ENCODE measurements around the gene PDGFC.

PDGFC gene, protein sequence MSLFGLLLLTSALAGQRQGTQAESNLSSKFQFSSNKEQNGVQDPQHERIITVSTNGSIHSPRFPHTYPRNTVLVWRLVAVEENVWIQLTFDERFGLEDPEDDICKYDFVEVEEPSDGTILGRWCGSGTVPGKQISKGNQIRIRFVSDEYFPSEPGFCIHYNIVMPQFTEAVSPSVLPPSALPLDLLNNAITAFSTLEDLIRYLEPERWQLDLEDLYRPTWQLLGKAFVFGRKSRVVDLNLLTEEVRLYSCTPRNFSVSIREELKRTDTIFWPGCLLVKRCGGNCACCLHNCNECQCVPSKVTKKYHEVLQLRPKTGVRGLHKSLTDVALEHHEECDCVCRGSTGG

DNA sequence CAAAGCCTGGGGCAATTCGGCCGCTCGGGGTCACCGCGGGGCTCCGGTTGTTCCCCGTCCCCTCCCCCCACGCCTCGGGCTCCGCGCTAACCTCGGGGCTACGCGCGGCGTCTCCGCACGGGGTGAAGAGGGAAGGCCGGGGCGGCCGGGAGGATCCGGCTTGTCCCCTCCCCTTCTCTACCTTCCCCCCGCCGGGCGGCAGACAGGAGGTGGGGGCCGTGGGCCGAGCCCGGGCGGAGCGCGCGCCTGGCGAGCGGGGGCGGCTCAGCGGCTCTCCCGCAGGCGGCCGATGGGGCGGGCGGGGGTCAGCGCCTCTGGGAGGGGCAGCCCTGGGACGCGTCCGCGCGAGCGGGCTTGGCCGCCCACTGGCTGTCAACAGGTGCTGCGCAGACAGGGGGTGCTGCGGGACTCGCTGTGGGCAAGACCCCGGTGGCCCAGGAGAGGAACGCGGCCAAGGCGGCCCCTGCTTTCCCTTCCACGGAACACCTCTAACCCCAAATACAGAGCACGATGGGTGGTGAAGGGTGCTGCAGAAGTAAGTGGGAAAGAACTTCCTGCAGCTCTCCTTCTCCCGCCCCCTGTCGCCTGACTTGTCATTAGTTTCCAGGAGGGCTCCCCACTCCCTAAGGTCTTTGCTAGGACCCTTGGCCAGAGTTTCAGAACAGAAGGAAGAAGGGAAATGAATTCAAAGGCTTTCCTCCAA lies at the start of gene PDGFC:
Gene PDGFC, minus strand, starts transcription at position 124 of the 703 bp plus-strand sequence. CDS start 896 bp downstream, outside the sequence.
- DNase-seq, result peak; percentile 83

DNA sequence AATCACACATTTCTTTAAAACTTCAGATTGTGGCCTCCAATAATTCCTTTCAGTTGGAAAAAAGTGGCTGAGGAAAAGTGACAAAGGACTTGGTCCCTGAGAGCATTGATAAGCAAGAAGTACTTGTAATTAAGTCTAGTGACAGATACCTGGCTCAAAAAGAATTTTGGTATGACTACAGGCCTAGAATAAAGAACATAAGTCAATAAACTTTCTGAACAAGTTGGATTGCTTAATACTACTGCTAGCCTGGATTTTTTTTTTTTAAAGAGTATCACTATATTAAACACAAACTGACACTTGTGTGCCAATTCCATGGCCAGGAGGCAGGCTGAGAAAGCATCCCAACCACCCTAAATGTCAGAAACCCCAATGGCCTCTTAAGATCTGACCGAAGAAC lies 49.3 kb upstream of the PDGFC start:
- no peak for DNase-seq

DNA sequence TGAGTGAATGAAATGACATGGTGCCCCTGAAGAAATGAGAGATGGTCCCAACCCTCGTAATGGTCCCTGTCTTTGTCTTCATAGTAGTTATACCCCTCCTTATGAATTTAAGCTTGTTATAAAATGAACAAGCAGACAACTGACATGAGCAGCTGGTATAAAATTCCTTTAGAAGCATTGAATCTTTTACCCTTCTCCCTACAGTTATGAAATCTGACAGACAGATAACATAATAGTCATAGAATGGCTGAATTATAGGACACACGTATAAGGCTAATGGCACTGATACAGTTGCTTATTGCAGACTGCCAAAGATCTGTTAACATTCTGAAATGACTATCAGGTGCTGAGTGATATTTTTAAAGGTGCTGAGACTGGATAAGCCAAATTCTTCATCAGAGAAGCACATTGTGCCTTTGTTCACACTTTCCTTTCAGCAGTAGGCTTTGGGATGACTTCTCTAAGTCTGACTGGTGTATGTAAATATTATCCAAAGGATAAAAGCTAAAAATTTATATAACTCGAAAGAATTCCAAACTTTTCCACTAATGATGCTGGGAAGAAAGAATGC lies 47.4 kb upstream of the PDGFC start:
- DNase-seq, result no peak

DNA sequence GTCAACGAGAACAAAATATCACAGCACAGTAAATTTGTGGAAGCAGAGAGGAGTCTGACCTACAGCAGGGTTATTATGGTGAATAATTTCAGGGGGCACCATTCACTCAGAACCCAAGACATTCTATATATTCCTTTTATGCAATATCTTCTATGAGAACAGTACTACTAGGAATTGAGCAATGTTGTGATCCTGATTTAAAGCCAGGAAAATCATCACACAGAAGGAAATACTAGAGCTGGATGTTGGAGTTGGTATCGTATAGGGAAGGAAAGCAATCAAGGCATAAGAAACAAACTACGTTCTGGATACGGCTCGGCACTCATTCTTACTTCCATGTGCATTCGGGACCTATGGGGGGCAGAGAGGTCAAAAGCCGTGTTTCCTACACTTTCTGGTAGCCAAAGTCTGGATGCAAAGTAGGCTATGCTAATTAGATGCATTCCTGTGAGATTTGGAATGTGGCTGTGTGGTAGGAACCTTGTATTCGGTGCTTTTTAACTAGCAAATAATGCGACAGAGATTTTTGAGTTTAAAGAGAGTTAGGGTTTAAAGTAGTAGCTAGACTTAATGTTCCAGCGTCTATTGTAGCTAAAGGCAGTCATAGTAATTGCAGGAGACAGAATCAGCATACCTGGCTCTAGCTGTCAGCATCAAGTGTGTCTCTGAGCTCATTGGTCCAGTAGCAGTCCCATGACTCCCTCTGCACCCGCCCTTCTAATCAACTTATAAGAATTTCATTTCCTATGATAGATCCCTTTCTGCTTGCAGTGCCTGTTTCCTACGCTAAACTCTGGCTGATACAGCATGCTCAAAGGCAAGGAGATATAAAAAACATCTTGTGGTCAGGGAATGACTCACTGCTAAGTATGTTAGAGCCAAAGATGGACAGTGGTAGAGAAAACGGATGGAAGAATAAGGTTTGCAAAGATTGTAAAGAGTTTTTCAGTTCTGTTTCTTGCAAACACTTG lies 43.3 kb upstream of the PDGFC start:
- DNase-seq, result no peak

DNA sequence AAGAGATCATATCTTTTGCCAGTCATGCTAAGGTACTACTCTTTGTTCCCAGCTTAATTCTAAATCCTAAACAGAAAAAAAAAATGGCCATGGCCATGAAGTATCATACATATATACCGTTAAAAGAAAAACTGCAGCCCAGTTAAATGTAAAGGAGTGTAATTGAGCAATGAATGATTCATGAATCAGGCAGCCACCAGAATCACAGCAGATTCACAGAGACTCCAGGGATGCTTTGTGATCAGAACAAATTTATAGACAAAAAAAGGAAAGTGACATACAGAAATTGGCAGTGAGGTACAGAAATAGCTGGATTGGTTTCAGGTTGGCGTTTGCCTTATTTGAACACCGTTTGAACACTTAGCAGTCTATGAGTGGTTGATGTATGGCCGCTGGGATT lies 42.1 kb upstream of the PDGFC start:
- DNase-seq, result peak; percentile 21

DNA sequence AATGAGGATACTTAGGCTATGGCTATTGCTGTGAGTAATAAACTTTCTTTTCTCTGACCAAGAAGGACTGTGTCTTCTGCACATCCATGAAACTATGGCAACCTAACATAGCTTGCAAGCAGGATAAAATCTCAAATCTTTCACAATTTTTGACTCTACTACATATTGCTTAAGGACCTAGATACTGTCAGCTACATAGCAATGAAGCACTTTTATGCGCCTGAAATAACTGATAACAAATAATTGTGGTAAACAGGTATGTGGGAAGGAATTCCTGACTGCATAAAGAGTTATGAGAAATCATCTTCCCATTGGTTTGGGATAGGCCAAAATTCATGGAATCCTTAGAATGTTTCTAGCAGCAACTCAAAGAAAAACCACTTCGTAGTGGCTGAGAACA lies 41.2 kb upstream of the PDGFC start:
- no peak for DNase-seq

DNA sequence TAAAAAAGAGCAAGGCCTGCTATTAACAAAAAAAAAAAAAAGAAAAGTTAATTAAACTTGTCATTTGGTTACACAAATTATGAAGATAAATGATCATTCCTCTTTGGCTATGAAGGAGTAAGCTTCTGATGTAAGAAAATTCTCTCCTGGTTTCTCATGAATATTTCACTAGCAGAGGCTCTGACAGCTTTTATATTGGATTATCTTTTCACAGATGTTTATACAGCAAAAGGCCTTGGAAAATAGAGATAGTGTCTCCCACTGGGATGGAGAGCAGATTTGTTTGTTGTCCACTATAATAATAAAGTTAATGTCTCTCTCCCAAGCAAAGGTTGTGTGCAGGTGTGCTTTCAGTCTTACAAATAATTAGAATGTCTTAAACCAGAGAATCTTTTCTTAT lies 40.7 kb upstream of the PDGFC start:
- DNase-seq, result peak; percentile 2

DNA sequence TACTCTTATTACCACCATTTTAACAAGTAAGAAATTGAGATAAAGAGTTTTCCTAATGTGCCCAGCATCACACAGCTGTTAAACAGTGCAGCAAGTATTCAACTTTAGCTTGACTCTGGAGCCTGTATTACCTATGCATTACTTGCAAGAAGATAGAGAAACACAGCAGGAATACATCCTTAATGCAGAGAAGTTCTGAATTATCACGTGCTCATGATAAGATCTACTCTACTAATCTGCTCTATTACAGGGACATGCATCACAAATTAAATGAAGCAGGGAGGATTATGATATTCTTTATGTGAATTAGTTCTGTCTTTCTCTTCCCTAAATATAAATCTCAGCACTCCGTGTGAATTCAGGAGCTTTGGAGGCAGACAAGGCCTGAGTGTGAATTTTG lies 39.0 kb upstream of the PDGFC start:
- DNase-seq, result no peak

DNA sequence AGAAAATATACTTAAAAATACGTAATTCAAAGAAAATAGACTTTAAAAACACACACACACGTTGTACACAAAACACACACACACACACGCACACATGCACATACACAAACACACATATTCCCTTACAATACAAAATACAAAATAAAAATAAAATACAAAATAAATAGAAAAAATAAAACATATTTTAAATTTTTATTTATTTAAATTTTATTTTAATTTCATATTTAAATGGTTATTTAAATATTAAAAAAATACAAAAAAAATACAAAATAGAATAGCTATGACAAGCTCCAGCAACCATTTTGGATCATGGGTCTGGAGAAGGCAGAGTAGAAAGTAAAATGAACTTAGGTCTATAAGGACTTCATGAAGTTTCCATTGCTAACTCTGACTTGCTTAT lies 34.2 kb upstream of the PDGFC start:
- DNase-seq, result no peak

DNA sequence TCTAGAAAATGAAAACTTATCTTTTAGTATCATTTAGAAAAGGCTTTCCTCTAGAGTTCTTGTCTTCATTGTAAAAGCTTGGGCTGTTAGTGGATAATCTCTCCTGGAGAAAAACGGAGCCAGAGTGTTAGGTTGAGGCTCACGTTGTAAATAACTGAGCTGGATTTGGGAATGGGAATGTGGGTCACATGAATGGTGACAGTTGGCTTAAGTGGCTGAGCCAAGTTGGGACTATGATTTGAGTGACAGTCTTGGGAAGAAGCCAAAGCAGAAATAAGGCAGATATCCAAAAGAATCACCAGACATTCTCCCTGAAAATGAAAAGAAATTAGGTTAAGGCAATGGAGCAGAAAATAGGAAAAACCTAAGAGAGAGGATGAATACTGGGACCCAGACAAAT lies 33.6 kb upstream of the PDGFC start:
- no peak for DNase-seq

DNA sequence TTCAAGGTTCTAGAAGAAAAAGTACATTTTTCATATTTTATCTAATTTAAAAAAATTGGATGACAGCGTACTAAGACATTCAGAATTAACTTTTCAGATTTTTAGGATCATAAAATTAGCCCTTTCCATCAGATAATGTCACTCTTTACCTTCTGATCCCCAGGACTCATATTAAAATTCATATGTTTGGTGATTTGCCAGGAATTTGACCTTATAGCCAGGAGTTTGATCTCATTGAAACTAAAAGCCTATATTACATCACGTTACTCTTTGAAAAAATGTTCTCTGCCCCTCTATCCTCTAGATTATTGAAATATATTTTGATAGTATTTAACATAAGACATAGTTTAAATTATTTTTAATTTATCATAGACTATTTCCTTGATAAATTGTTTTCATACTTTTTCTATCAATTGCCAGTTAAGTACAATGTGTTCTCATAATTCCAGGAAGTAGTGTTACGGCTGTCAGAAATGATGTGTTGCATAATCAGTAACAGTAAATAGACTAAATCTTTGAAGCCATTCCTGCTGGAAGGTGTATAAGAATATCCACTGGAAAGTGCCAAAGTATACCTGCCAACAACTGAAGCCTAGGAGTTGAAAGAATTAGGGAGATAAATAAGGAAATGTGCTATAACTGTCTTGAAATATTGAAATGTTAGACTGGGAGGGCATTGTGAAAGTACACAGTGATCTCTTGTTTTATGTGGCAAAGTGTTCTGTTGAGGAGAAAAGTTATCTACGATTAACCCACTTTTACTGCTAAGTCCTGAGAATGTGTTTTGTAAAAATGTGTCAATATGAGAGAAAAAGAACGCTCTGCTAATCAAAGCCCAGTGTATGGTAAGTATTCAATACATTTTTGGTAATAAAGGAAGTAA lies 32.9 kb upstream of the PDGFC start:
- DNase-seq, result no peak

DNA sequence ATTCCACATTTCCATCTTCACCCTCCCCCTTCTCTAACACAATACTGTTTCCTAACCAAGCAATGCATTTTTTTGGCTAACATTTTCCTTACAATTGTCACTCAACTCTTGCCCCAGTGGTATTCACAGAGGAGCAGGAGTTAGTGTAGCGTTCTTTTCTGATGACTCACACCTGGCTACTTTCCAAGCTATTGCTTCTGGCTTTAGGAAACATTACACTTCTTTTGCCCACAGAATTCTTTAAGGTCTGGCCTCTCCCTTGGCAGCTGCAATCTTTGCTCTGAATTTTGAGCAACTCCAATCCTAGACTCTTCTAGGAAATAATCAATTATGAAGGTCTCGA lies 27.5 kb upstream of the PDGFC start:
- DNase-seq, result no peak

DNA sequence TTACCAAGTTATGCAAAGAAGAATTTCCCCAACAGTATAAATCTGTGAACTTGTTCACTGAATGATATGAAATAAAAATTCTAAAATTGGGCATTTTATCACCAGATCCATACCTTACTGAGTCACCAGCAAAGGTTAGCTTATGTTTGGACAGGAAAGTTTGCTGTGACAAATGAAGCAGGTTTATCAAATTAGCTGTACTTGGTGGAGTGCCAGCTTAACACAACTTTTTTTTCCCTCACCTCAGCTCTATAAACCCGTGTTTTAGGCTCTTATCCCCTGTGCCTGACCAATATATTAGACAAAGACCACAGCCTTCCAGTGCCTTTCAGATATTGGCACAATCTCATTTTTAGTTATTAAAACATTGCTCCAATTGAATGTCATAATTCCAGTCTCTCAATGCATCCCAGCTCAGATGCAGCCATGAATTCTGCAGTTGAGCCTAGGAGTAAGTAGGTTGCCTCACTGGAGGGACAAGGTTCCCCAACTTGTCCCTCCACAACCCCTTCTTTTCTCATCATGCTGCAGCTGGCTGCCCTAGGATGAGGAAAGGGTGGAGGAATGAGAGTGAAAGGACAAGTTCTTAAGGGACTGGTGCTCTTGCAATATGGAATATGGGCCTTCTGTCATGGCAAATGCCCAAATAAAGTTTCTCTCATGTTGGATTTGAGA lies 27.0 kb upstream of the PDGFC start:
- no peak for DNase-seq

DNA sequence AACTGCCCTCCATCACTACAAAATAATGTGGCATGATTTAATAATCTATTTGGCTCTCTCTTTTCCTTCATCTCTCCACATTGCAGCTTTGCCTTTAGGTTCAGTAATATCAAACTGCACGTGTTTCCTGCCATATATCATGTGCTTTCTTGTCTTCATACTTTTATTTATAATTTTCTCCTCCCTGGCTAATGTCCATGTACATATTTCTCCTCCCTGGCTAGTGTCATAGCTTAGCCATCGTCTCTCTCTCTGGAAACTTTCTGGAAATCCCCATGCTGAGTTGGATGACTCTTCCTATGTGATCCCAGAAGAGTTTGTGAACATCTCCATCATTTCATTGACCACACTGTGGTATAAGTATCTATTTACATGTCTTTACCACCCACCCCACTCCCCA lies 21.3 kb upstream of the PDGFC start:
- DNase-seq, result no peak

DNA sequence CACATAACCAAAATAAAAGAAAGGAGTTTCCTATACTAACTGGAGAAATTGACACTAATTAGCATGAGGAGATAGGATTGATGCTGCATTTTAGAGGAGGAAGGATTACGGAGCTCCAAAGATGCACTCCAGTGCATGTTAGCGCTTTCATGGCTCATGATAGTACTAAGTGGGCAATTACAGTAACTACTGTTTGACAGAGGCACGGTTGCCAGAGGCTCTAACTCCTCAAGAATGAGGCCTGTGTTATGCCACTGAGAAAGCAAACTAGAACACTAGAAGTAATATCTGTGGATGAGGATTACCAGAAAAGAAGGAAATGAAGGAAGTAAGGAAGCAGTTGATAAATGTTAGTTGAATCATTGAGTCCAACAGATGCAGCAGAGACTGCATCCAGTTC lies 19.6 kb upstream of the PDGFC start:
- no peak for DNase-seq

DNA sequence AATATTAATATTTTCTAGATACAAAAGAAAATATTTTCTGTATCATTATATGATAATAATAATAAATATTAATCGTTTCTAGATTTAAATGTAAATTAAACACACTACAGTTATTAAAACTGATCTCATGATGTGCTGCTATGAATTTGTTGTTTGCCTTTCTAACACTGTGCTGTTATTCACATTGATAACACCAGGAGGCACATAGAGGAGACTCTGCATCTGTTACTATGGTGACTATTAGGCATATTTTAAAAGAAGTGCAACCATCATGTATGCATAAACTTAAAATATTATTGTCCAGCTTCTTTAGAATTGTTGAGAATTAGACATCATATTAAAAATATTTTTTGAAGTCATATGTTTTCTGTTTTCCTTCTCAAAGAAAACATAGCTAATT lies 11.8 kb upstream of the PDGFC start:
- DNase-seq, result no peak

DNA sequence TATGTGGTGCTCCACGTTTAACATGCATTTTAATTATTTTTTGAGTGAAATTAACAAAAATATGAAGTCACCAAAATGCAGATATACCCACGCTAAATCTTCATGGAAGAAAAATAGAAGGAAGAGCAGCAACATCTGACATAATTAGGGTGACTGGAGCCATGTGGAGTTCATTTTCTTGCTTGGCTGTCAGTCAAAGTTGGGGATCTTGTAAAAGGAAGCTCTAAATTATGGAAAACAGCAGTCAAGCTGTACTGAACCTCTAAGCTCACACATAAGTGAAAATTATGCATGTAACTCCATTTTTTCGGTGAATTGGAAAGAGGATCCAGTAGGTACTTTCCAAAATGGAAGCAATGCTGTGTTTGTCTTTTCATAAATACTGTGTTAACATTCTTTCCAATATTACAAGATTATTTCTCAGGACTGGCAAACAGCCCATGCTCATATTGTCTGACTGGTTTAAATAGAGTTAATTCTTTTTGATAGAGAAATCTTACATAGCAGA lies 9.7 kb upstream of the PDGFC start:
- no peak for DNase-seq

DNA sequence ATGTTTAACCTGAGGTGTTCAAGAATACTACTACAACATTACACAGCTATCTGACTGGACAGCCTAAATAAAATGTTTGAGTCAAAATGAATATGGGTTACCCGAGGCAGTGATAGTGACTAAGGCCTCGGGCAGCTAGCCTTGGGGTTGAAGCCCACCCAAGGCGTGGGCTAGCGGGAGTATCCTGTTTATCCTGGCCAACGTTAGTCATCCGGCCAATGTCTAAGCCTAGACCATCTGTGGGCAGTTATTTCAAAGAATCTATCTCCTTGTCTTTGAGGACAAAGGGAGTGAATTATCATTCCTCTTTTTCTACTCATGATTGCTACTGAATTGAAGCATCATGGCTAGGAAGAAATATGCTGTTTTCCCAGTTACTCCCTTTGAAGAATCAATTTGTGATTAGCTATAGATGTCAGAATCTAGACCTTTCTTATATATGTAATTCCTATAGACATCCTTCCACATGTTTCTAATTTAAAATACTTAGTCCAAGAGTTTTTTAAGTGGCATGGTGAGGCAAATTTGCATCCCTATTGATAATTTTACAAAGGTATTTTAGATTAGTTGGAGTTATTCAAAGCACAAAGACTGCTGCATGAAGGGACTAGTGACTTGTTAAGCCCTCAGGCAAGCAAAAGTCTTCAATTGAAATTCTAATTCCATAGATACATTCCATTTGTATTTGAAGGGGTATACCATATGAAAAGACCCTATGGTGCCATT lies 6.0 kb upstream of the PDGFC start:
- DNase-seq, result no peak

DNA sequence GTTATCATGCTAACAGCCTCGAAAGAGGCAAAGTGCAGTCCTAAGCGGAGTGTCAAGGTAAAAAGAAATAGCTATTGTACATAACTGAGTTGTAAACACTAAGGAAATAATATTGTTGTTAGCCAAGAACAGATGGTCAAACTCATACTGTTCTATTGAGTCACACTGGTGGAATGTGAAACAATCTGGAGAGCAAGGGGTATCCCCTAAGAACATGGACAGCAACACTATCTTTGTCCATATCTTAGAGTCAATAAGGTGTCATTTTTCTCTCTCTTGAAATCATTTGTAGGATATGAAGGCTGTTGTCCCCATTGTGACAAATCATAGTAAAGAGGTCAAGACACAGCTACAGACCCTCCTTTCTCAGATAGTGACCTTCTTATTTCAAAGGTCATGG lies 4.5 kb upstream of the PDGFC start:
- DNase-seq, result no peak

DNA sequence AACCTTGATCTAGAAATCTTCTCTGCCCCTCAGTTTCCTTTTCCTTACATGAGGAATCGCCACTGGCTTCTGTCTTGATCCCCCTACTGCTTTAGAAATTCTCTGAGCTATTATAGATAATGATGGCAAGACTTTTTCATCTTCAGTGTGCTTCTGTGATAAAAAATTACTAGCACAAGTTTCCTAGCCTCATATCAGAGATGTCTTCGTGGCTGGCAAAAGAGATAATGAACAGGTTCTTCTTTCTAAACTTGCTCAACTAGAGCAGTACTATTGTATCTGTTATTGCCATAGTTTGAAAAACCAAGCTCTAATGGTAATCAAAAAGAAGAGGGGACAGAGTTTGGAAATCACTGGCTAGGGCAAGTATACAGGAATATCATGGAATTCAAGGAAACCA lies 4.1 kb upstream of the PDGFC start:
- DNase-seq, result no peak

DNA sequence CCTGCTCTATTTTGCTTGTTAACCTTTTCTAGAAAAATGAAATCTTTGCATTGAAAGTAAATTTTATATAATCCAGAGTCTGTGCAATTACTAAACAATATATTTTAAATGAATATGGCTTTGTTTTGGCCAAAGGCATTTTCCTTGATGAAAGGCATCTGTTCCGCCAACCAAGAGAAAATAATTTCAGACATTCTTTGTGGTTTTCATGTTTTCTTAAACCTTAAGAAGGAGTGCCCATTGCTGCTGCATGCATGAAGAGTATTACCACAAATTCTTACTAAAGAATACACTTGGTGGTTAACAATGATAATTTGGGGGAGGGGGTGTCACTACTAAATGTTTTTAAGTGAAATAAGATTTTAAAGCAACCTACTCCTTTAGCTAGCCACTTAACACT lies 2.7 kb upstream of the PDGFC start:
- no peak for DNase-seq

Data from retina (tissue), 1 donor.